HG03565 (cell line): ENCODE data around the gene LEMD1.

Experiments used
- ATAC-seq: cut with Tn5 transposase; IDR thresholded peaks from one replicate; pipeline ENCODE4 v1.9.1; 2021; ENCODE audit warnings: mild to moderate bottlenecking, moderate library complexity; ENCODE audit not compliant: unreplicated experiment

Gene LEMD1

GRCh38 chr1:205357567-205357966, 64.3 kb downstream of the LEMD1 start:
- no peak for ATAC-seq

GRCh38 chr1:205356440-205357139, 65.3 kb downstream of the LEMD1 start, which contains the start of gene KLHDC8A:
TSS of gene KLHDC8A (minus strand) at chr1:205356922. CDS start at chr1:205343604, 13,318 bp downstream.
- ATAC-seq, result no peak

- ATAC-seq, result no peak
Observed at GRCh38 chr1:205355075-205355453, 66.8 kb downstream of the LEMD1 start.

GRCh38 chr1:205354259-205355074, 67.4 kb downstream of the LEMD1 start:
- no peak for ATAC-seq

- ATAC-seq, result no peak
Observed at GRCh38 chr1:205353612-205354011, 68.2 kb downstream of the LEMD1 start.

GRCh38 chr1:205353191-205353590, 68.7 kb downstream of the LEMD1 start:
- ATAC-seq, result no peak

- ATAC-seq, result no peak
Observed at GRCh38 chr1:205351984-205352713, 69.7 kb downstream of the LEMD1 start.

- no peak for ATAC-seq
Observed at GRCh38 chr1:205350691-205351141, 71.1 kb downstream of the LEMD1 start.

GRCh38 chr1:205350124-205350523, 71.7 kb downstream of the LEMD1 start:
- no peak for ATAC-seq

- ATAC-seq, result no peak
Observed at GRCh38 chr1:205348554-205349487, 73.0 kb downstream of the LEMD1 start.

- ATAC-seq, result no peak
Observed at GRCh38 chr1:205346956-205347574, 74.8 kb downstream of the LEMD1 start.

GRCh38 chr1:205345761-205346160, 76.1 kb downstream of the LEMD1 start:
- ATAC-seq, result no peak

GRCh38 chr1:205344066-205344928, 77.6 kb downstream of the LEMD1 start:
- ATAC-seq, result no peak

- ATAC-seq, result no peak
Observed at GRCh38 chr1:205343431-205344065, 78.3 kb downstream of the LEMD1 start.

GRCh38 chr1:205342986-205343385, 78.9 kb downstream of the LEMD1 start:
- ATAC-seq, result no peak

GRCh38 chr1:205340676-205341075, 81.2 kb downstream of the LEMD1 start:
- ATAC-seq, result no peak

- ATAC-seq, result peak; percentile 82
Observed at GRCh38 chr1:205339717-205340116, 82.1 kb downstream of the LEMD1 start.

GRCh38 chr1:205339197-205339702, 82.6 kb downstream of the LEMD1 start:
- ATAC-seq, result no peak
